Mononuclear cell (primary cell): Measurements from ENCODE around the gene RSRC1. TPM values are rescaled to one million over a fixed set of nuclear protein-coding genes. Genes with fewer than 3 reads are reported as not detected.
A peak's percentile ranks its signal among the peaks of the same experiment; 100 is the strongest.

Source experiments
- H3K27me3 ChIP-seq: 2 replicates; pipeline ENCODE4 v1.6.0; 2011; ENCODE audit warnings: low read length, control low read depth; ENCODE audit not compliant: insufficient read depth
- H3K4me1 ChIP-seq: 2 replicates; pipeline ENCODE4 v1.5.1; 2011; ENCODE audit warnings: mild to moderate bottlenecking, low read length, control low read depth; ENCODE audit not compliant: insufficient read depth
- H3K4me3 ChIP-seq: 2 replicates; pipeline ENCODE4 v1.5.1; 2011; ENCODE audit warnings: mild to moderate bottlenecking, low read length, moderate library complexity
- H3K9me3 ChIP-seq: 2 replicates; pipeline ENCODE4 v1.5.1; 2011; ENCODE audit warnings: low read depth, mild to moderate bottlenecking, control low read depth, low read length
- total RNA-seq: library from RNA; depleted of rRNA; stranded (reverse); fragments of >200 nt; gene quantifications from one replicate; pipeline ENCODE4 v1.2.3, GENCODE V29; 2012

Gene RSRC1
- total RNA-seq, 1 donor, result 36.1 TPM

GRCh38 chr3:158095814-158096704 is 13.8 kb upstream of the RSRC1 start:
- H3K4me3 ChIP-seq, result no peak overlapping the region
- no peaks in the 10 kb centered on the region for H3K9me3 ChIP-seq
- peaks cover 97% of the 10 kb centered on the region for H3K27me3 ChIP-seq
- peaks cover 30% of the 10 kb centered on the region for H3K4me1 ChIP-seq

- H3K27me3 ChIP-seq, result peaks cover 98% of the 10 kb centered on the region
- peaks cover 30% of the 10 kb centered on the region for H3K4me1 ChIP-seq
- H3K4me3 ChIP-seq, result peak overlapping the region; percentile 52
- no peaks in the 10 kb centered on the region for H3K9me3 ChIP-seq
Observed at GRCh38 chr3:158097081-158097592, 12.8 kb upstream of the RSRC1 start.

DNA sequence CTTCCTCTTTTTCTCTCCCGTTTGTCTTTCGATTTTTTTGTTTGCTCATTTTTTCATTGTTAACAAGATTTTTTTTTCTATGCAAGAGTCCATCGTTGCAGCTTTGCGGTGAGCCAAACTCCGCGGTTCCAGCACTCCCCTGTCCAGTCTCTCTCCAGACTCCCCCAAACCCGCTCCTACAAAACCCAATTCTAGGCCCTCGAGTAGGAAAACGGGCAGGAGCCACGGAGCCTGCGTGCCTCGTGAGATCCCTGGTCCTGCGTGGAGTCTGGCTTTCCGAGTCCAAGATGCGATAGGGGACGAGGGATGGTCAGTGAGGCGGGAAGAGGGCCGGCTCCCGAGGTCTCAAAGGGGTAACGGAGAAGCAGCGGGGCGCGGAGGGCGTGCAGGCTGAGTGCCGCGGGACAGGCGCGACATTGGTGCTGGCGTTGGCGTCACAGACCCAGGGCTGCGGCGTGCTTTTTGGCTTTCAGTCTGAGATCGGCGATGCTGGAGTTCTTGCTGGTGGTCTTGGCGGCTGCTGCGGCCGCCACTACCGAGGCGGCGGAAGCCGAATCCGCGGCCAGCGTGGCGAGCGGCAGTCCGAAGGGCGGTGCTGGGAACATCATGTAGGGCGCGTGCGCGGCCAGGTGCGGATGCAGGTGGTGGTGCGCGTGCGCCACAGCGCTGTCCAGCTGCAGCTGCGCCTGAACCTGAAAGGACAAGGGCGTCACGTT is 12.1 kb upstream of the RSRC1 start:
- peak overlapping the region; percentile 52 for H3K4me3 ChIP-seq
- H3K4me1 ChIP-seq, result peaks cover 31% of the 10 kb centered on the region
- H3K9me3 ChIP-seq, result no peaks in the 10 kb centered on the region
- H3K27me3 ChIP-seq, result peaks cover 98% of the 10 kb centered on the region

DNA sequence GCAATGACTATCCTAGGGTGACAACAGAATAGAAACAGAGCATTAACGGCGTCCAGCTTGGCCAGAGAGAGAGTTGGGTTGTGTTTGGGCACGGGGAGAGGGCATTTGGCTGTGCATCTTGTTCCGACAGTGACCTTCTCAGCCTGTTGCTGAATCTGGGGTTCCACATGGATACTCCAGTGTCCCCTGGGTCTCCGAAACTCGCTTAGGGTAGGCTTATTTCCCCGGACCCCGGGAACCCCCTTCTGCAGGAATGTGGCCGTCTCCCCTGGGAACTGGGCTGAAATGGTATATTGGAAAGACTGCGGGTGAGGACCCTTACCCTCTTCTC is 11.6 kb upstream of the RSRC1 start:
- H3K4me3 ChIP-seq, result peak overlapping the region; percentile 52
- H3K9me3 ChIP-seq, result no peaks in the 10 kb centered on the region
- H3K27me3 ChIP-seq, result peaks cover 98% of the 10 kb centered on the region
- H3K4me1 ChIP-seq, result peaks cover 36% of the 10 kb centered on the region

GRCh38 chr3:158098834-158099424 is 11.0 kb upstream of the RSRC1 start:
- Histone ChIP-seq H3K27me3 (peaks cover 98% of the 10 kb centered on the region), H3K4me3 (no peak overlapping the region), H3K9me3 (no peaks in the 10 kb centered on the region), H3K4me1 (peaks cover 43% of the 10 kb centered on the region)

DNA sequence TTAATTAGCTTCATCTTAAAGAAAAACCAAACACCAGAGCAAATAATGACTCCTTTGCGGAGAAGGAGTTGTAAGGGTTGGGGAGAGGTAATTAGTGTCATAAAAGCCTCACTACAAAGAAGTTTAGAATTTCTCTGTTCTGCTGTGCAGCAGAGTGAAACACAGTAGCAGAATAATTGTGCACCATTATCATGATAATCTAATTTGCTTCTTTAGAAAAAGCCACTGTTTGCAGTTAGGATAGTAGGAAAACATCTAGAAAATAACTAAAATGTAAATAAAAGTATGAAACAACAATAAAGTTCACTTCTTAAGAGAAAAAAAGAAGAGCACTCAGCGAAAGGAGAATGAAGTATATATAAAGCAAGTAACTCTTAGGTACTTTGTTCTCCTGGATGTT is 9.2 kb upstream of the RSRC1 start:
- Histone ChIP-seq H3K4me3 (no peak overlapping the region), H3K27me3 (peaks cover 89% of the 10 kb centered on the region), H3K9me3 (no peaks in the 10 kb centered on the region), H3K4me1 (peaks cover 45% of the 10 kb centered on the region)

- Histone ChIP-seq H3K4me1 (peaks cover 54% of the 10 kb centered on the region), H3K9me3 (no peaks in the 10 kb centered on the region), H3K27me3 (peaks cover 89% of the 10 kb centered on the region), H3K4me3 (no peak overlapping the region)
Observed at GRCh38 chr3:158101335-158102241, 8.3 kb upstream of the RSRC1 start.

GRCh38 chr3:158102242-158103080 is 7.4 kb upstream of the RSRC1 start:
- Histone ChIP-seq H3K4me3 (no peak overlapping the region), H3K9me3 (no peaks in the 10 kb centered on the region), H3K27me3 (peaks cover 90% of the 10 kb centered on the region), H3K4me1 (peaks cover 58% of the 10 kb centered on the region)

GRCh38 chr3:158103081-158103886 is 6.6 kb upstream of the RSRC1 start:
- Histone ChIP-seq H3K9me3 (no peaks in the 10 kb centered on the region), H3K4me3 (no peak overlapping the region), H3K4me1 (peaks cover 51% of the 10 kb centered on the region), H3K27me3 (peaks cover 91% of the 10 kb centered on the region)

DNA sequence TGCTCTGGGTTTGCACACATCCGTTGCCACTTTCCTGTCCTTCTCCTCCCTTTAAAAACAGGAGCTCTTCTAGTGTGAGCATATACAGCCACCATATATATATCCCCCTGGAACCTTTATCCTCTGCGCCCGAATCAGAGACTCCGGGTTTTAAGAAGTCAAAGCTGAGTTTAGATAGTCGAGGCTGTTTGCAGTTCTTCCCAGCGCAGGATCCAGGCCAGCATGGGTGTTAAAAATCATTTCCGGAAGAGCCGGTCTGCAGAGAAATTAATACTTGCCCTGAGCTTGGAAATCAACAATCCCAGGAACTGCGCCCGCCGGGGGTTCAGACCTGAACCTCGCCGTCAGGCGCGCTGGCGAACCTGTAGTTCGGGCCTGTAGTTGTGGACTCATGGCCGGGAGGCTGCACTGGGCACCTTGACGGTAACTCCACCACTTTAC is 6.0 kb upstream of the RSRC1 start:
- Histone ChIP-seq H3K4me1 (peaks cover 45% of the 10 kb centered on the region), H3K4me3 (no peak overlapping the region)

GRCh38 chr3:158104431-158104921 is 5.4 kb upstream of the RSRC1 start:
- no peaks in the 10 kb centered on the region for H3K9me3 ChIP-seq
- no peak overlapping the region for H3K4me3 ChIP-seq
- peaks cover 91% of the 10 kb centered on the region for H3K27me3 ChIP-seq
- H3K4me1 ChIP-seq, result peaks cover 49% of the 10 kb centered on the region

More for the DNA sequence above, 6.0 kb upstream of the RSRC1 start:
- Histone ChIP-seq H3K27me3 (peaks cover 91% of the 10 kb centered on the region), H3K9me3 (no peaks in the 10 kb centered on the region)

DNA sequence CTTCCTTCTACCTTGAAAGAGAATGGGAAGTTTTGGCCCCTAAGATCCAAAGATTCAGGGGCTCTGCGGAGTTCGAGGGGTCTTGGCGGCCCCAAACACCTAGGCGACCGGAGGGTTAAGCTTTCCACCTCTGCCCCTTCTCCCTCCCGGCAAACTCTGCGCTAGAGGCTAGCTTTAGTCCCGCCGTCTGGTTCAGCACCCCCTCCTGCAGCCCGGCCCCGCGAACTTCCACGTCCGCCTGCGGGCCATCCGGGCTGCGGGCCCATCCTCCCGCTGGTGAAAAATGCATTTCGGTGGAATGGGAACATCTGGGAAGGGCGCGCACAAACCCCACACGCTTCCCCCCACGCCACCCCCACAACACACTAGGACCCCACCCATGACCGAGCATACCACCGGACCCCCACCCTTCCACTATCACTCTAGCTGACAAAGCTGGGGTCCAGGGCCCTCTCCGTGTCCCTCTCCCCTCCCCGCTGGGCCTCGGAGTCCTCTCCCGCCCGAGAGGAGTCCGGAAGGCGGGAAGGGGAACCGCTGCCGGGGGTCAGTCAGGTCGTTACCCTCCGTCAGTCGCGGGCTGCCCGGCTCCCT is 4.7 kb upstream of the RSRC1 start:
- Histone ChIP-seq H3K4me3 (peak overlapping the region; percentile 22), H3K4me1 (peaks cover 51% of the 10 kb centered on the region), H3K9me3 (no peaks in the 10 kb centered on the region), H3K27me3 (peaks cover 84% of the 10 kb centered on the region)
